HL-60 (cell line): Measurements from ENCODE around the gene IMPG2.

ENCODE experiments used
- CTCF ChIP-seq: IDR thresholded peaks from one replicate; pipeline ENCODE4 v1.5.1; 2011; ENCODE audit warnings: low read length, control low read depth, inconsistent platforms; ENCODE audit not compliant: insufficient read depth
- GABPA ChIP-seq: IDR thresholded peaks from 2 replicates; pipeline ENCODE4 v1.6.1; 2012; ENCODE audit warnings: low read depth
- POLR2AphosphoS5 ChIP-seq: IDR thresholded peaks from 2 replicates; pipeline ENCODE4 v1.6.1; 2012; ENCODE audit warnings: low read depth
- REST ChIP-seq: IDR thresholded peaks from 2 replicates; pipeline ENCODE4 v1.6.1; 2012; ENCODE audit warnings: low read depth; ENCODE audit not compliant: insufficient replicate concordance
- SPI1 ChIP-seq: IDR thresholded peaks from 2 replicates; pipeline ENCODE4 v1.6.1; 2012; ENCODE audit warnings: low read depth, mild to moderate bottlenecking, borderline replicate concordance

- no peak for TF ChIP-seq POLR2AphosphoS5
- TF ChIP-seq CTCF, result no peak
- TF ChIP-seq REST, result no peak
- TF ChIP-seq SPI1, result no peak
- TF ChIP-seq GABPA, result no peak
Measured at GRCh38 chr3:101203411-101203810, 117.0 kb downstream of the IMPG2 start.
